ENCODE results near the gene RPL36A. TPM values are rescaled to one million over a fixed set of nuclear protein-coding genes. Genes with fewer than 3 reads are reported as not detected.

Gene RPL36A
- total RNA-seq, 4 donors from 2014 or later = 739 to 914 (median 804) TPM

GRCh38 chrX:101429934-101430333 is 39.1 kb downstream of the RPL36A start:
- DNase-seq (ENCODE audit: low spot score) (no peak), ATAC-seq (ENCODE audit: low FRiP score) (peak; percentile 44)
- TF ChIP-seq CTCF (IDR thresholded peaks at IDR 0.05) = no peak

- ATAC-seq (ENCODE audit: low FRiP score) (no peak), DNase-seq (ENCODE audit: low spot score) (no peak)
- TF ChIP-seq CTCF (IDR thresholded peaks at IDR 0.05) = no peak
Observed at GRCh38 chrX:101430457-101431078, 39.8 kb downstream of the RPL36A start.

- DNase-seq (ENCODE audit: low spot score) (no peak), ATAC-seq (ENCODE audit: low FRiP score) (peak; percentile 83)
- no peak for TF ChIP-seq CTCF (IDR thresholded peaks at IDR 0.05)
Observed at GRCh38 chrX:101442085-101442484, 51.3 kb downstream of the RPL36A start.

Other genes with a start within 250 kb of the RPL36A start
- gene DRP2, start 171.2 kb upstream of the RPL36A start, total RNA-seq = under 1 TPM; under 0.01 to 0.31 (median 0.14) TPM
- under 1 TPM in 2 of 4 donors, not detected in 2; 0.24 to 0.63 TPM for gene TAF7L, start 99.7 kb upstream of the RPL36A start, total RNA-seq
- gene TIMM8A, start 42.3 kb upstream of the RPL36A start, total RNA-seq = 10 to 100 TPM in 1 of 4 donors, 1 to 10 TPM in 3; 4.3 to 16.3 (median 5.5) TPM
- 10 to 100 TPM in 3 of 4 donors, 1 to 10 TPM in 1; 7.7 to 18.7 (median 12.4) TPM for gene BTK, start 4.8 kb upstream of the RPL36A start, total RNA-seq
- 100 to 1,000 TPM in 1 of 4 donors, 10 to 100 TPM in 3; 26.4 to 101 (median 49.7) TPM for gene GLA, start 16.9 kb downstream of the RPL36A start, total RNA-seq
- 10 to 100 TPM; 49.3 to 60.8 (median 55.1) TPM for gene HNRNPH2, start 17.2 kb downstream of the RPL36A start, total RNA-seq
- gene ARMCX4, start 94.4 kb downstream of the RPL36A start, total RNA-seq = 10 to 100 TPM in 2 of 4 donors, 1 to 10 TPM in 2; 6.7 to 22.5 (median 14.5) TPM
- 10 to 100 TPM; 13.7 to 60.2 (median 36.7) TPM for gene ARMCX1, start 159.5 kb downstream of the RPL36A start, total RNA-seq
- gene ARMCX6, start 227.0 kb downstream of the RPL36A start, total RNA-seq = 10 to 100 TPM; 13.3 to 20.7 (median 19.2) TPM
- 10 to 100 TPM; 33.7 to 51.2 (median 48.7) TPM for gene ARMCX3, start 232.1 kb downstream of the RPL36A start, total RNA-seq

Data from omental fat pad (tissue), 4 donors.